Breast epithelium (tissue), 3 donors: ENCODE data around the gene AKAP17A.

Experiments
- POLR2AphosphoS5 ChIP-seq, 3 donors: sonication (generic); formaldehyde crosslinking; IDR thresholded peaks; one replicate each; pipeline ENCODE4 v1.6.1; 2017; ENCODE audit warnings: antibody characterized with exemption in 3 of 3
- TF ChIP-seq, protein P1 (sequence below), 3 donors: fragments of 450-650 bp; IDR thresholded peaks; one replicate each; pipeline ENCODE4 v1.5.1; 2016 to 2017; ENCODE audit warnings: antibody characterized with exemption in 3 of 3, mild to moderate bottlenecking in 3 of 3, moderate library complexity in 3 of 3

- TF ChIP-seq, protein P1, sequence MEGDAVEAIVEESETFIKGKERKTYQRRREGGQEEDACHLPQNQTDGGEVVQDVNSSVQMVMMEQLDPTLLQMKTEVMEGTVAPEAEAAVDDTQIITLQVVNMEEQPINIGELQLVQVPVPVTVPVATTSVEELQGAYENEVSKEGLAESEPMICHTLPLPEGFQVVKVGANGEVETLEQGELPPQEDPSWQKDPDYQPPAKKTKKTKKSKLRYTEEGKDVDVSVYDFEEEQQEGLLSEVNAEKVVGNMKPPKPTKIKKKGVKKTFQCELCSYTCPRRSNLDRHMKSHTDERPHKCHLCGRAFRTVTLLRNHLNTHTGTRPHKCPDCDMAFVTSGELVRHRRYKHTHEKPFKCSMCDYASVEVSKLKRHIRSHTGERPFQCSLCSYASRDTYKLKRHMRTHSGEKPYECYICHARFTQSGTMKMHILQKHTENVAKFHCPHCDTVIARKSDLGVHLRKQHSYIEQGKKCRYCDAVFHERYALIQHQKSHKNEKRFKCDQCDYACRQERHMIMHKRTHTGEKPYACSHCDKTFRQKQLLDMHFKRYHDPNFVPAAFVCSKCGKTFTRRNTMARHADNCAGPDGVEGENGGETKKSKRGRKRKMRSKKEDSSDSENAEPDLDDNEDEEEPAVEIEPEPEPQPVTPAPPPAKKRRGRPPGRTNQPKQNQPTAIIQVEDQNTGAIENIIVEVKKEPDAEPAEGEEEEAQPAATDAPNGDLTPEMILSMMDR (IDR thresholded peaks at IDR 0.05): no peak
- TF ChIP-seq POLR2AphosphoS5 (IDR thresholded peaks at IDR 0.05): no peak
Measured at GRCh38 chrX:1582686-1583437, 8.5 kb upstream of the AKAP17A start.
